Activated CD8-positive, alpha-beta T cell treated with anti-CD3 and anti-CD28 coated beads, Interleukin-2, amount 10 ng/mL, durations not matched to agents 7 days and 5 days (primary cell): ENCODE results near the gene L3MBTL4. TPM values are rescaled to one million over a fixed set of nuclear protein-coding genes. Genes with fewer than 3 reads are reported as not detected.

Source experiments
- ATAC-seq: fragments of 150-1000 bp; cut with Tn5 transposase; one replicate; pipeline ENCODE4 v1.10.0; 2021; ENCODE audit warnings: moderate library complexity
- CTCF ChIA-PET: fragments of 350-600 bp; sonication (Branson Sonifier 250); formaldehyde crosslinking; loops from one replicate; lab custom pipeline; 2021; ENCODE audit warnings: antibody characterized with exemption; lab: Charles Lee
- POLR2A ChIA-PET: fragments of 350-600 bp; sonication (Branson Sonifier 250); formaldehyde crosslinking; loops from one replicate; lab custom pipeline; 2021; ENCODE audit warnings: antibody characterized with exemption; lab: Charles Lee
- DNase-seq: peaks from one replicate; pipeline ENCODE4 v3.0.0-alpha.2; 2020
- H3K27ac Mint-ChIP-seq: one replicate; pipeline ENCODE4 v1.8.0; 2021; ENCODE audit warnings: mild to moderate bottlenecking, mixed read lengths
- H3K27me3 Mint-ChIP-seq: one replicate; pipeline ENCODE4 v1.8.0; 2021; ENCODE audit warnings: low read depth, mixed read lengths
- H3K36me3 Mint-ChIP-seq: one replicate; pipeline ENCODE4 v1.8.0; 2021; ENCODE audit warnings: low read depth, mixed read lengths
- H3K4me1 Mint-ChIP-seq: one replicate; pipeline ENCODE4 v1.8.0; 2021; ENCODE audit warnings: low read depth, mixed read lengths
- H3K4me3 Mint-ChIP-seq: one replicate; pipeline ENCODE4 v1.8.0; 2021; ENCODE audit warnings: mild to moderate bottlenecking, mixed read lengths
- H3K9me3 Mint-ChIP-seq: one replicate; pipeline ENCODE4 v1.8.0; 2022; ENCODE audit warnings: mixed read lengths; ENCODE audit not compliant: insufficient read depth
- total RNA-seq, 2 experiments: library from RNA; stranded (reverse); gene quantifications; one replicate each; pipeline ENCODE4 v1.2.3, GENCODE V29; 2021

L3MBTL4 gene
- total RNA-seq, 2 experiments from 2014 or later, result not detected

DNA sequence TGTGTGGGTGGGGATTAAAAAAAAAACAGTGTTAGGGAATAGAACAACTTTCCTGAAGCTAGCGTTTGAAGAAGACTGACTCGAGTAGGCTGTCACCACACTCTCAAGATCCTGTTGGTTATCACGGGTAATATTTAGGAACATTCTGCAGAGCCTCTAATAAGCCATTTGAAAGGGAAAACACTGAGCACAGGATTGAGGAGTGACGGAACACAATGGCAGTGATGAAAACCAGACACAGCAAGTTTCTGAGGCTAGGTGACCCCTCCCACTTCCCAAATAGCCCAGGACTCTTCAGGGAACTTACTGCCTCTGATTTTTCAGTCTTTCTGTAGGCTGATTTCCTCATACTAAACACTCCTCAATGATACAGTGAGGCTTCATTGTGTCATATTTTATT, 431.2 kb downstream of the L3MBTL4 start:
- CTCF ChIA-PET, result no interaction called here
- ATAC-seq, result no peak

DNA sequence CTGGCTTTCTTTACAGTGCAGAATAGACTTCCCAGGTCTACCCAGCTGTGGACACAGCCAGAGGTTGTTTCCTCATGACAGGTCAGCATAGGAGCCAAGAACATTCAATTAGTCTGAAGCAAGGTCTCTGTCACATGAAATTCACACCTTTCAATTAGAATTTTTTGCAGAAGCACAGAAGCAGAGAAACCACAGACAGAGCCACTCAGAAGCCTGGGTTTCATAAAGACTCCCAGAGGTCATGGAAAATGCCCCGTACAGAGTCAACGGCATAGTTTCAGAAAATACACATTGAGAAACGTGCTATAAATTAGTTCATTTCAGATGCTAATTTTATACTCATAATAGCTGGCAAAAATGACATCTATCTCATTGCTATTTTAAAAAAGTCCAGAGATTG, 432.4 kb downstream of the L3MBTL4 start:
- ATAC-seq (no peak), DNase-seq (no peak)
- H3K27ac Mint-ChIP-seq, result no peak overlapping the region
- no peak overlapping the region for H3K4me3 Mint-ChIP-seq
- no peaks in the 10 kb centered on the region for H3K36me3 Mint-ChIP-seq
- no peaks in the 10 kb centered on the region for H3K27me3 Mint-ChIP-seq
- H3K4me1 Mint-ChIP-seq, result no peaks in the 10 kb centered on the region
- POLR2A ChIA-PET, result no interaction called here
- H3K9me3 Mint-ChIP-seq, result no peaks in the 10 kb centered on the region
- CTCF ChIA-PET, result no interaction called here

More for the DNA sequence above, 431.2 kb downstream of the L3MBTL4 start:
- DNase-seq, result no peak
- H3K9me3 Mint-ChIP-seq, result no peaks in the 10 kb centered on the region
- no peaks in the 10 kb centered on the region for H3K4me1 Mint-ChIP-seq
- POLR2A ChIA-PET, result no interaction called here
- no peaks in the 10 kb centered on the region for H3K36me3 Mint-ChIP-seq
- no peaks in the 10 kb centered on the region for H3K27me3 Mint-ChIP-seq
- H3K27ac Mint-ChIP-seq, result no peak overlapping the region
- H3K4me3 Mint-ChIP-seq, result no peak overlapping the region

DNA sequence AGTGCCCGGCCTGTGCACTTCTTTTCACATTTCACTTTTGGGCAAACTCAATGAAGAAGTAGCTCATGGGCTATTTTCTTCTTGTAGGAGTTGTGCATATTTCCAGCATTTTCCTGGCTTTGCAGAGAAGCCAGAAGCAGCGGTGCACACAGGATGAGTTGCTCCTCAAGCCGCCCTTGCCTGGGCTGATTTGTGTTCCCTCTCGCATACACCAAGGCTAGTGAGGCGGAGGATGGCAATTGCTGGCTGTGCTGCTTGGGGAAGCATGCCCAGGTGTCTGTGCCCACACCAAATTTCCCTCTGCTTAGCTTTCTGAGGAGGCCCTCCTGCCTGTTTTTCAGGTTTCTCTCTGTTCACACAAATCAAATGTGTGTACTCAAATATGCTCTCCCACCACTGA, 434.0 kb downstream of the L3MBTL4 start:
- H3K4me3 Mint-ChIP-seq, result no peak overlapping the region
- POLR2A ChIA-PET, result no interaction called here
- H3K36me3 Mint-ChIP-seq, result no peaks in the 10 kb centered on the region
- CTCF ChIA-PET, result no interaction called here
- H3K4me1 Mint-ChIP-seq, result no peaks in the 10 kb centered on the region
- no peaks in the 10 kb centered on the region for H3K9me3 Mint-ChIP-seq
- DNase-seq (no peak), ATAC-seq (no peak)
- H3K27ac Mint-ChIP-seq, result no peak overlapping the region
- H3K27me3 Mint-ChIP-seq, result no peaks in the 10 kb centered on the region

DNA sequence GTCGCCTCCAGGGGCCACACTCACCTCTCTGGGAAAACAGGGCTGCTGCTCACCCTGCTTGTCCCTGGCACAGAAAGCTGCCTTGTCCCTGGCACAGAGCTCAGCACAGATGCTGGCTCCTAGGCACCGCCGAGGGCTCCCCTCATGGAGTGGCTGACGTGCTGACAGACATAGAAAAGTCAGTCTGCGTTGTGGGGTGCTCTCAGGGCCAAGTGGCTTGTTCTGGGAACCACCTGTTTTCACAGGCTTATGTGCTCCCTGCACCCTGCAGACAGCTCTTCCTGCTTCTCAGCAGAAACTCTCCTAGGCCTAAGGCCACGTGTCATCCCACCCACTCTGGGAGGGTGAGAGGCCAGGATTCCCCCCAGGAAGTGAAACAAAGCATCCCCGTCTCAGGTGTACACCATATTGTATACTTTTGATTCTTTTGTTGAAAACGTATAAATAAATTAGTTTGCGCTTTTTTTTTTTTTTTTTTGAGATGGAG, 434.7 kb downstream of the L3MBTL4 start:
- Mint-ChIP-seq H3K36me3 (no peaks in the 10 kb centered on the region), H3K27ac (no peak overlapping the region), H3K9me3 (no peaks in the 10 kb centered on the region), H3K4me3 (no peak overlapping the region), H3K27me3 (no peaks in the 10 kb centered on the region), H3K4me1 (peaks cover 6% of the 10 kb centered on the region)
- ATAC-seq (no peak), DNase-seq (no peak)
- CTCF ChIA-PET, result no interaction called here
- POLR2A ChIA-PET, result no interaction called here

DNA sequence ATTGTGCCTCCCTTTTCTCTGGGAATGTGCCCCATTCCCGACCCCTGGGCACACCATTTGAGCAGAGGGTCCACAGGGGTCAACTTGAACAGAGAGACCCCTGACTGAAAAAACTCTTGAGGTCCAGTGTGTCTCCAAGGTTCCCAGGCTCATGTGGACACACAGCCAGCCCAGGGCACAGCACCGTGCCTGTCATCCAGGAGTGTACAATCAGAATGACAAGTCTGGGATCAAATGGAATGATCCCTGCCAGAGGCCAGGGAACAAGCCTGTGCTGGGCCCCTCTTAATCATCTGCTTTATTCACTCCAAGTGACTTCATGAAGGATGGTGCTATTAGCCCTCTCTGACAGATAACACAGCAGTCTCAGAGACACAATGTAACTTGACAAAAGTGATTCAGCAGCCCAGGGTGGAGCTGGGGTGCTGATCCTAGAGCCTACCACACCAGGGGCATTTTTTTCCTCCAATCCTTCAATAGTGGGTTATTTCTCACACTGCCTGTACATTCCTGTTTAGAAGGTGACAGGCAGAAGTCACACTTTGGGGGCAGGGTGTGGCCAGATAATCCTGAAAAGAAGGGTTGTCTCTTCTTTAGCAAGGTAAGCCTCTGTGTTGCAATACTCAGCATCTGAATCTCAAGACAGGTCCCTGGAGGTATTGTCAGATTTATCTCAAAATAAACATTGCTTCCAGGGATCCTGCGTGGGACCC, 435.4 kb downstream of the L3MBTL4 start:
- Mint-ChIP-seq H3K27ac (no peak overlapping the region), H3K9me3 (no peaks in the 10 kb centered on the region), H3K36me3 (no peaks in the 10 kb centered on the region), H3K4me3 (no peak overlapping the region), H3K27me3 (no peaks in the 10 kb centered on the region), H3K4me1 (peaks cover 7% of the 10 kb centered on the region)
- DNase-seq, result no peak
- CTCF ChIA-PET, result no interaction called here
- POLR2A ChIA-PET, result no interaction called here
- no peak for ATAC-seq

DNA sequence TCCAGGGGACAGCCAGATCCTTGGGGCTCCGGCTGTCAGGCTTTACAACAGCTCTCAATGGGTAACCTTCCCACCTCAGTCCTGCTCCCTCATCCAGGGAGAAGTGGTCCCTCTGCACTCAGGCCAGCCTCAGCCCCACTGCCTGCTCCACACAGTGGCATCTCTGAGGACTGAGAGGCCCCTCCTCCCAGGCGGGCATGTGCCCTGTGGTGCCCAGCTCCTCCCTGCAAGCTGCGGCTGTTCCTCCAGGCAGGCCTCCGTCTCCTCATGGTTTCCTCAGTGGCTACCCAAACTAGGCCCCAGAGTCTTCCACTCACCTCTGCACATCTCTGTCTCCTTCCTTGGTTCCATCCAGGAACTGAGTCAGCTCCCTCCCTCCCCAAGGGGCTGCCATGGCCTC, 437.7 kb downstream of the L3MBTL4 start:
- H3K4me1 Mint-ChIP-seq, result peaks cover 7% of the 10 kb centered on the region
- no peaks in the 10 kb centered on the region for H3K9me3 Mint-ChIP-seq
- no peak overlapping the region for H3K27ac Mint-ChIP-seq
- H3K27me3 Mint-ChIP-seq, result no peaks in the 10 kb centered on the region
- H3K4me3 Mint-ChIP-seq, result no peak overlapping the region
- DNase-seq, result no peak
- ATAC-seq, result no peak
- ChIA-PET CTCF (no interaction called here), POLR2A (no interaction called here)
- no peaks in the 10 kb centered on the region for H3K36me3 Mint-ChIP-seq

DNA sequence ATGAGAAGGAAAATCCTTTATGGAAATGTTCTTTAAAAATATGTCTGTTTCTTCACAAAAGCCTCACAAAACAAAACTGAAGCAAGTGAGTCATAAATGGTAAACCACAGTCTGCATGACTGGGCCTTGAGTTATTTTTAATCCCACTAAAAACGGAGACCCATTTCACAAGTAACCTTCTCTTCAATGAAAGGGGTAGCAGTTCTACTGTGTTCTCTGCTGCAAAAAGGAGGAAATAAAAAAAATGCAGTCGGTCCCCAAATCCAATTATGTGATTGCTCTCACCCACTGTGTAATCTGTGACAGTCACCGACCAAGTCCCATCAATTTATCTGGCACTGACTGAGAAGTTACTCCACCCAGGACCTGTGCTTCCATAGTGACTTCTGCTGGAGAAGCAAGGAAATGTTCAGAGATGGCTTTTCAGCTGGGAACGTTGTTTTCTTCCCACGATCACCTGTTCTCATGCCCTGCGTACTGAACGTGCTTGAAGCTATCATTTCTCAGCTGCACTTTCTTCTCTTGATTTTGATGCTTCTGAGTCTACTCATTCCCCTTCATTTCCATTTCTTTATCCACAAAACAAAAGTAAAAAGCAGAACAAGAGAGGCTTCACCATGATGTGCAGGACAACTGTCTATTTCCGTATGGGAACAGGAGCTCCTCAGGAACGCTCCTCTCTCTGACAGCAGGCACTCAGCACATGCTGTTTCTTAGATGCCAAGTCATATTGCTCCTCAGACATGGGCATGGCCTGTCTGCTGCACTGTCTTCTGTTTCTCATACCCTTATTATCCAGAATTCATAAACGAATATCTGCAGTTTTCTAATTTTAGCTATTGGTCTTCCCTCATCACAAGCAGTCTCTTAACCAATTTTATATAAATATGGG, 439.4 kb downstream of the L3MBTL4 start:
- Mint-ChIP-seq H3K4me1 (peaks cover 7% of the 10 kb centered on the region), H3K4me3 (no peak overlapping the region), H3K27me3 (no peaks in the 10 kb centered on the region), H3K36me3 (no peaks in the 10 kb centered on the region), H3K9me3 (no peaks in the 10 kb centered on the region), H3K27ac (no peak overlapping the region)
- no peak for DNase-seq
- CTCF ChIA-PET, result interaction anchor here (1.3 kb wide), 1 partner anchor 10 kb away, joined by 3 read pairs; no protein-coding TSS in a partner anchor
- ATAC-seq, result no peak
- POLR2A ChIA-PET, result no interaction called here

DNA sequence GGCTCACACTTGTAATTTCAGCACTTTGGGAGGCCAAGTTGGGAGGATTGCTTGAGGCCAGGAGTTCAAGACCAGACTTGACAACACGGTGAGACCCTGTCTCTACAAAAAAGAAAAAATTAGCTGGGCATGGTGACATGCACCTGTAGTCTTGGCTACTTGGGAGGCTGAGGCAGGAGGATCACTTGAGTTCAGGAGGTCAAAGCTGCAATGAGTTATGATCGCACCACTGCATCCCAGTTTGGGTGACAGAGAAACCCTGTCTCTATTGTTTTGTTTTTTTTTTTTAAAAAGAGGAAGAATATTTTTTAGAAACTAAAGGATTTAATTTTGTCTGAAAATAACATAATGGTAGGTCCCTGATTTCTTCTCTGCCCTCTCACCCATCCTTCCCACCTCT, 440.0 kb downstream of the L3MBTL4 start:
- CTCF ChIA-PET, result no interaction called here
- Mint-ChIP-seq H3K27ac (no peak overlapping the region), H3K4me1 (peaks cover 12% of the 10 kb centered on the region), H3K36me3 (no peaks in the 10 kb centered on the region), H3K27me3 (no peaks in the 10 kb centered on the region), H3K4me3 (no peak overlapping the region), H3K9me3 (no peaks in the 10 kb centered on the region)
- ATAC-seq (no peak), DNase-seq (no peak)
- POLR2A ChIA-PET, result no interaction called here

DNA sequence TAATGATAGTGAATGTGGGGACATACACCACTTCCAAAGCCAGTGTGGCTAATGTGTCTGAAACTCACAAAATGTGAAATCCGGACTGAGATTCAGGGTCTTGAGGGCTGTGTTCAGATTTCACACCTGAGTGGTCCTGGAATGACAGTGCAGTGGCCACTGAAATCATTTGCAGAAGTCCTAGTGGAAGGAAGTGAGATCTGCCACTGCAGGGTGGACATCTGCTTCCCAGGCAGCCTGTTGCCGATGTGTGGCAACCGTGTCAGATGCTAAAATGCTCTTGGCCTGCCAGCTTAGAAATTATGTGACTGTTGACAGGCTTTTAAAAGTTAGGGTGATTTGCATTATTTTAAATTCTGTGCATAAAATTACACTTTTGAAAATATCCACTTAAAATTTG, 441.6 kb downstream of the L3MBTL4 start:
- POLR2A ChIA-PET, result no interaction called here
- H3K27ac Mint-ChIP-seq, result no peak overlapping the region
- peaks cover 12% of the 10 kb centered on the region for H3K4me1 Mint-ChIP-seq
- ATAC-seq, result no peak
- no peak overlapping the region for H3K4me3 Mint-ChIP-seq
- no peak for DNase-seq
- no peaks in the 10 kb centered on the region for H3K9me3 Mint-ChIP-seq
- no peaks in the 10 kb centered on the region for H3K36me3 Mint-ChIP-seq
- CTCF ChIA-PET, result no interaction called here
- no peaks in the 10 kb centered on the region for H3K27me3 Mint-ChIP-seq

DNA sequence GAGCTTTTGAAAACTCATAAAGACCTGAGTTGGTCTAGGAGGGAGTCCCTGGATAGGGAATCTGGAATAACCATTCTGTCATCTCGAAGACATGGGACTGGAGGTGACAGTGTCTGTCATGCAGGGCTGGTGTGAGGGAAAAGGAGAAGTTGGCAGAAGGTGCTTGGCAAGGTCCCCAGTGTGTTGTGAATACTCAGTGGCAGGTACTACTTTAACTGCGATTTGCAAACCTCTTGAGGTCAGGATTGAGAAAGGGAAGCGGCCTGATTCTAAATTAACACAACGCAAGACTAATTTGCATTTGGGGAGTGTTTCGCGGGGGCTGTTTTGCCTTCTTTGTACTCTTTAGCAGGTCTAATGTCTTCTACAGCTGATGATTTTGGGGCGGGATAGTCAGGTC, 442.4 kb downstream of the L3MBTL4 start:
- H3K4me1 Mint-ChIP-seq, result peaks cover 12% of the 10 kb centered on the region
- no peak overlapping the region for H3K27ac Mint-ChIP-seq
- H3K36me3 Mint-ChIP-seq, result no peaks in the 10 kb centered on the region
- POLR2A ChIA-PET, result no interaction called here
- no peak overlapping the region for H3K4me3 Mint-ChIP-seq
- no peaks in the 10 kb centered on the region for H3K27me3 Mint-ChIP-seq
- no peak for ATAC-seq
- H3K9me3 Mint-ChIP-seq, result no peaks in the 10 kb centered on the region
- CTCF ChIA-PET, result no interaction called here
- DNase-seq, result no peak

DNA sequence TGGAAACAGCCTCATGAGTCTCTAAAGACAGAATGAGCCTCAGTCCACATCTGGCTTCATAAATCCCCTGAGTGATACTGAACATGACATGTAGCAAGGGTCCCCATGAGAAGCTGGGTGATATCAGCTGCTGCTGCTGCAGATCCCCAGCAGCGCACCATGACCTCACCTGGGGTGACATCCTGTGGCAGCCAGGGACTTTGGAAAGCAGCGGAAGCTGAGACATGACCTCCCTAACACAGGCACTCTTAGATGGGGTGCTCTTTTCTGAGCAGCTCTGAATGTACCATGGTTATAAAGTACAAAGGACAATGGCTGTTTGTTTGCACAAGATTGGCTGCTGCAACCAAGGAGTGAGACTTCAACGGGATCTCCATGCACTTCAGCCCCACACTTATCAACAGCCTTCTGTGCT, 444.7 kb downstream of the L3MBTL4 start:
- Mint-ChIP-seq H3K9me3 (no peaks in the 10 kb centered on the region), H3K4me1 (peaks cover 6% of the 10 kb centered on the region), H3K4me3 (no peak overlapping the region), H3K27ac (no peak overlapping the region), H3K36me3 (no peaks in the 10 kb centered on the region), H3K27me3 (no peaks in the 10 kb centered on the region)
- CTCF ChIA-PET, result no interaction called here
- POLR2A ChIA-PET, result no interaction called here
- DNase-seq (peak; percentile 24), ATAC-seq (no peak)

DNA sequence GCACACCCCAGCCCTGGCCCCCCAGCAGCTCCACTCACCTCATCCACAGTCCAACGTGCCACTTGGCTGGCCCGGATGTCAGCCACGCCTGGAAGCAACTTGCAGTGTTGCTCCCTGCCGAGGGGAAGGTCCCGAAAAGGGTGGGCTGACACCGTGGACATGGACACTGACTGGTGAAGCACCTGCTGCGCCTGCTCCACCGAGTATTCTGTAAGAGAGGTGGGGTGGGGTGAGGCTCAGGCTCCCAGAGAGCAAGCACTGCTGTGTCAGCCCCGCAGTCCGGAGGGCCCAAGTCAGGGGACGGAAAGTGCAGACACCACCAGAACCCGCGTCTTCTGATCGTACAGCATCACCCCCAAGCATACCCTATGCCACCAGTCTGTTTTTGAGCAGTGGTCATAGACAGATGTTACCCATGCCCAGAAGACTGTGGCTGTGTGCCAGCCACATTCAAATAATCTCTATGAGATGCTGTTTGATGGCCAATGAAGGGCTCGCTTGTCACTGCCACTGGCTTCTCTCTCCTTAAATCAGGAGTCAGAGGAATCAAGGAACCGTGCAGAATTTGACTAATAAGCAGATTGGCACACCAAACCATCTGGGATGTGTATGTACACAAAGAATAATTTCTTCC, 445.2 kb downstream of the L3MBTL4 start:
- no peaks in the 10 kb centered on the region for H3K36me3 Mint-ChIP-seq
- H3K4me3 Mint-ChIP-seq, result no peak overlapping the region
- peaks cover 5% of the 10 kb centered on the region for H3K4me1 Mint-ChIP-seq
- H3K27ac Mint-ChIP-seq, result no peak overlapping the region
- DNase-seq (no peak), ATAC-seq (no peak)
- no peaks in the 10 kb centered on the region for H3K9me3 Mint-ChIP-seq
- no peaks in the 10 kb centered on the region for H3K27me3 Mint-ChIP-seq
- ChIA-PET POLR2A (no interaction called here), CTCF (no interaction called here)
